ENCODE measurements around the gene ZFAND6. TPM values are rescaled to one million over a fixed set of nuclear protein-coding genes. Genes with fewer than 3 reads are reported as not detected.

Gene ZFAND6
- total RNA-seq, 1 experiment from 2014 or later: 89.7 TPM

- DNase-seq: no peak
- Histone ChIP-seq H3K27me3 (ENCODE audit: insufficient read depth, low read length) (no peaks in the 10 kb centered on the region), H3K9me3 (ENCODE audit: control insufficient read depth, low read depth, low read length) (no peaks in the 10 kb centered on the region), H3K27ac (ENCODE audit: insufficient read length, low read depth, low read length) (no peak overlapping the region), H3K79me2 (ENCODE audit: insufficient read depth, low read length) (peaks cover 2% of the 10 kb centered on the region; the same call in 1 of the 2 replicates), H2BK5ac (ENCODE audit: insufficient read length, low read length) (no peak overlapping the region), H4K8ac (replicated peaks; ENCODE audit: insufficient read length, low read depth, low read length) (no peak overlapping the region), H3K14ac (ENCODE audit: insufficient read depth, low read length) (no peak overlapping the region), H2BK15ac (ENCODE audit: low read depth, low read length) (no peak overlapping the region), H2BK12ac (ENCODE audit: insufficient read length, low read depth, low read length) (no peak overlapping the region), H3K23ac (ENCODE audit: insufficient read length, low read depth, low read length) (no peak overlapping the region), H2BK120ac (ENCODE audit: low read depth, low read length, poor library complexity, severe bottlenecking) (no peak overlapping the region), H3K79me1 (ENCODE audit: insufficient read depth, low read depth, low read length, poor library complexity, severe bottlenecking) (no peaks in the 10 kb centered on the region), H3K23me2 (ENCODE audit: insufficient read length, low read depth, low read length, poor library complexity, severe bottlenecking) (no peaks in the 10 kb centered on the region), H2BK20ac (ENCODE audit: low read depth, low read length, poor library complexity, severe bottlenecking) (no peak overlapping the region), H3K4ac (ENCODE audit: low read depth, low read length) (no peak overlapping the region), H4K91ac (ENCODE audit: insufficient read length, low read depth, low read length) (no peak overlapping the region), H2AFZ (ENCODE audit: low read length) (no peak overlapping the region), H3T11ph (ENCODE audit: low read length) (no peak overlapping the region), H4K20me1 (ENCODE audit: control insufficient read depth, insufficient read depth, insufficient read length) (no peaks in the 10 kb centered on the region), H3K4me1 (ENCODE audit: insufficient read depth, low read length) (no peaks in the 10 kb centered on the region), H3K18ac (ENCODE audit: insufficient read length, low read depth, low read length) (no peak overlapping the region), H3K9ac (ENCODE audit: extremely low read depth, insufficient read length, low read length) (no peak overlapping the region), H4K5ac (ENCODE audit: insufficient read length, low read depth, low read length) (no peak overlapping the region), H3K56ac (ENCODE audit: insufficient read length, low read depth, low read length) (no peak overlapping the region), H3K4me2 (ENCODE audit: insufficient read depth, insufficient read length, low read length) (no peak overlapping the region), H2AK5ac (ENCODE audit: insufficient read length, low read length) (no peak overlapping the region)
- Mint-ChIP-seq H3K4me3 (no peak overlapping the region), H3K36me3 (ENCODE audit: insufficient read depth in 1 of 3, low read depth in 3 of 3) (peaks cover 7 to 16% (median 15%) of the 10 kb centered on the region in 3 experiments; a peak in 6 of 7 replicates), H3K27ac (no peak overlapping the region; a peak in 1 of 7 replicates), H3K9me3 (no peaks in the 10 kb centered on the region), H3K4me1 (peaks cover 5 to 16% of the 10 kb centered on the region in 2 experiments), H3K27me3 (ENCODE audit: low read depth) (no peaks in the 10 kb centered on the region)
- TF ChIP-seq CTCF (conservative IDR thresholded peaks at IDR 0.05): no peak
- WGBS (ENCODE audit: extremely low coverage, insufficient read length, low lambda C conversion rate): no CpG with 5 or more reads among the region's 2 CpGs
Measured at GRCh38 chr15:80118956-80119355, 59.5 kb downstream of the ZFAND6 start.

Measured in H9 (cell line).